Trophoblast cell (in vitro differentiated cells and primary cell): ENCODE results near the gene FBXO8.

Experiments
- DNase-seq, 2 donors: peaks; one replicate each; pipeline ENCODE4 v3.0.0-alpha.2; 2016
- H2AFZ ChIP-seq: 2 replicates; pipeline ENCODE4 v1.6.1; 2013; ENCODE audit warnings: low read length, moderate library complexity, mild to moderate bottlenecking; ENCODE audit not compliant: insufficient read depth, poor library complexity
- H2AK5ac ChIP-seq: 2 replicates; pipeline ENCODE4 v1.6.1; 2013; ENCODE audit warnings: mild to moderate bottlenecking, low read length
- H2BK120ac ChIP-seq: 2 replicates; pipeline ENCODE4 v1.6.1; 2013; ENCODE audit warnings: low read length, mild to moderate bottlenecking, moderate library complexity; ENCODE audit not compliant: insufficient read depth, poor library complexity
- H2BK12ac ChIP-seq: 2 replicates; pipeline ENCODE4 v1.6.1; 2013; ENCODE audit warnings: mild to moderate bottlenecking, low read length, moderate library complexity
- H2BK5ac ChIP-seq: 2 replicates; pipeline ENCODE4 v1.6.1; 2013; ENCODE audit warnings: low read length, low read depth, moderate library complexity, mild to moderate bottlenecking; ENCODE audit not compliant: poor library complexity
- H3K14ac ChIP-seq: 2 replicates; pipeline ENCODE4 v1.6.1; 2013; ENCODE audit warnings: mild to moderate bottlenecking, low read length
- H3K18ac ChIP-seq: 2 replicates; pipeline ENCODE4 v1.6.1; 2013; ENCODE audit warnings: mild to moderate bottlenecking, low read length
- H3K23ac ChIP-seq: 2 replicates; pipeline ENCODE4 v1.6.1; 2013; ENCODE audit warnings: low read length
- H3K27ac ChIP-seq: 2 replicates; pipeline ENCODE4 v1.5.1; 2013; ENCODE audit warnings: low read depth, mild to moderate bottlenecking, inconsistent platforms, low read length, moderate library complexity
- H3K27me3 ChIP-seq: 2 replicates; pipeline ENCODE4 v1.6.1; 2013; ENCODE audit warnings: inconsistent platforms, mild to moderate bottlenecking, low read length, moderate library complexity; ENCODE audit not compliant: insufficient read depth
- H3K36me3 ChIP-seq, 2 experiments: 1 replicate in 1 of 2; 2 replicates in 1 of 2; pipeline ENCODE4 v1.6.1; 2013; ENCODE audit warnings: low read length in 2 of 2, mild to moderate bottlenecking in 2 of 2, moderate library complexity in 1 of 2; ENCODE audit not compliant: insufficient read depth in 2 of 2, control insufficient read depth in 1 of 2
- H3K4ac ChIP-seq: 2 replicates; pipeline ENCODE4 v1.6.1; 2013; ENCODE audit warnings: low read depth, mild to moderate bottlenecking, low read length, moderate library complexity
- H3K4me1 ChIP-seq, 2 experiments: 1 replicate in 1 of 2; 2 replicates in 1 of 2; pipeline ENCODE4 v1.6.1; 2013; ENCODE audit warnings: low read length in 2 of 2, mild to moderate bottlenecking in 2 of 2, moderate library complexity in 1 of 2; ENCODE audit not compliant: insufficient read depth in 2 of 2, control insufficient read depth in 1 of 2
- H3K4me2 ChIP-seq: 2 replicates; pipeline ENCODE4 v1.6.1; 2013; ENCODE audit warnings: inconsistent platforms, mild to moderate bottlenecking, low read length, moderate library complexity
- H3K4me3 ChIP-seq: 2 replicates; pipeline ENCODE4 v1.5.1; 2013; ENCODE audit warnings: mild to moderate bottlenecking, low read depth, low read length, inconsistent platforms
- H3K79me1 ChIP-seq: one replicate; pipeline ENCODE4 v1.6.1; 2013; ENCODE audit warnings: low read length
- H3K79me2 ChIP-seq: 2 replicates; pipeline ENCODE4 v1.6.1; 2013; ENCODE audit warnings: low read length, mild to moderate bottlenecking; ENCODE audit not compliant: control insufficient read depth, insufficient read depth, poor library complexity
- H3K9ac ChIP-seq: 2 replicates; pipeline ENCODE4 v1.6.1; 2013; ENCODE audit warnings: mild to moderate bottlenecking, low read length
- H3K9me3 ChIP-seq: 2 replicates; pipeline ENCODE4 v1.6.1; 2013; ENCODE audit warnings: low read depth, mild to moderate bottlenecking, control low read depth, inconsistent platforms, low read length; ENCODE audit not compliant: insufficient read depth
- H4K12ac ChIP-seq: 2 replicates; pipeline ENCODE4 v1.6.1; 2013; ENCODE audit warnings: low read depth, mild to moderate bottlenecking, low read length, moderate library complexity
- H4K8ac ChIP-seq: 2 replicates; pipeline ENCODE4 v1.6.1; 2013; ENCODE audit warnings: low read depth, mild to moderate bottlenecking, low read length, moderate library complexity
- H4K91ac ChIP-seq: one replicate; pipeline ENCODE4 v1.6.1; 2013; ENCODE audit warnings: low read depth, mild to moderate bottlenecking, low read length, moderate library complexity
- WGBS: extraction: QIAGEN DNeasy Blood & Tissue Kit; methylation state at CpG from one replicate; pipeline ENCODE4 v1.1.7; 2013; ENCODE audit warnings: missing lambda C conversion rate; ENCODE audit not compliant: insufficient read length, insufficient coverage; ENCODE audit errors: extremely low coverage; 5-methylcytosine and 5-hydroxymethylcytosine counted together

Gene FBXO8

GRCh38 chr4:174320494-174321199, 37.2 kb upstream of the FBXO8 start:
- H3K4ac ChIP-seq = no peak overlapping the region
- H2AK5ac ChIP-seq = no peak overlapping the region
- no peaks in the 10 kb centered on the region for H3K79me2 ChIP-seq
- H2BK12ac ChIP-seq = no peak overlapping the region
- H3K18ac ChIP-seq = no peak overlapping the region
- no peak overlapping the region for H3K27ac ChIP-seq
- no peak overlapping the region for H3K14ac ChIP-seq
- H3K23ac ChIP-seq = no peak overlapping the region
- H4K8ac ChIP-seq = no peak overlapping the region
- H2AFZ ChIP-seq = no peak overlapping the region
- no peak for DNase-seq
- H3K4me1 ChIP-seq = no peaks in the 10 kb centered on the region
- no peak overlapping the region for H2BK120ac ChIP-seq
- H3K9ac ChIP-seq = no peak overlapping the region
- no peak overlapping the region for H3K4me2 ChIP-seq
- H3K4me3 ChIP-seq = no peak overlapping the region
- no peaks in the 10 kb centered on the region for H3K27me3 ChIP-seq
- WGBS = no CpG with 5 or more reads among the region's 5 CpGs
- H3K79me1 ChIP-seq = no peaks in the 10 kb centered on the region
- H3K9me3 ChIP-seq = no peaks in the 10 kb centered on the region
- H4K12ac ChIP-seq = no peak overlapping the region
- no peak overlapping the region for H2BK5ac ChIP-seq
- no peak overlapping the region for H4K91ac ChIP-seq
- H3K36me3 ChIP-seq = peaks cover 0 to 3% of the 10 kb centered on the region in 2 experiments

GRCh38 chr4:174318829-174319764, 35.6 kb upstream of the FBXO8 start:
- H2AFZ ChIP-seq = no peak overlapping the region
- H2BK5ac ChIP-seq = no peak overlapping the region
- H3K27me3 ChIP-seq = no peaks in the 10 kb centered on the region
- H2BK120ac ChIP-seq = no peak overlapping the region
- peak overlapping the region; percentile 27 for H3K4ac ChIP-seq
- no peaks in the 10 kb centered on the region for H3K4me1 ChIP-seq
- no peak overlapping the region for H2BK12ac ChIP-seq
- no peak overlapping the region for H3K14ac ChIP-seq
- peaks cover 0 to 3% of the 10 kb centered on the region in 2 experiments for H3K36me3 ChIP-seq
- DNase-seq = peak; percentile 3 to 53
- no peaks in the 10 kb centered on the region for H3K79me2 ChIP-seq
- no peak overlapping the region for H4K8ac ChIP-seq
- WGBS = no CpG with 5 or more reads among the region's 8 CpGs
- H3K4me2 ChIP-seq = no peak overlapping the region
- H4K91ac ChIP-seq = no peak overlapping the region
- no peak overlapping the region for H3K18ac ChIP-seq
- no peak overlapping the region for H3K23ac ChIP-seq
- no peak overlapping the region for H3K4me3 ChIP-seq
- H3K27ac ChIP-seq = no peak overlapping the region
- no peak overlapping the region for H3K9ac ChIP-seq
- no peak overlapping the region for H4K12ac ChIP-seq
- no peaks in the 10 kb centered on the region for H3K9me3 ChIP-seq
- H3K79me1 ChIP-seq = no peaks in the 10 kb centered on the region
- H2AK5ac ChIP-seq = no peak overlapping the region

GRCh38 chr4:174317531-174317930, 34.1 kb upstream of the FBXO8 start:
- no peaks in the 10 kb centered on the region for H3K27me3 ChIP-seq
- H3K9me3 ChIP-seq = no peaks in the 10 kb centered on the region
- peaks cover 0 to 3% of the 10 kb centered on the region in 2 experiments for H3K36me3 ChIP-seq
- DNase-seq = no peak
- no peak overlapping the region for H2AK5ac ChIP-seq
- no peak overlapping the region for H3K27ac ChIP-seq
- H3K79me1 ChIP-seq = no peaks in the 10 kb centered on the region
- no peak overlapping the region for H4K8ac ChIP-seq
- H3K4me2 ChIP-seq = no peak overlapping the region
- no peak overlapping the region for H3K4me3 ChIP-seq
- no peak overlapping the region for H2BK120ac ChIP-seq
- H4K12ac ChIP-seq = no peak overlapping the region
- H2BK12ac ChIP-seq = no peak overlapping the region
- no peak overlapping the region for H2AFZ ChIP-seq
- H2BK5ac ChIP-seq = no peak overlapping the region
- no peaks in the 10 kb centered on the region for H3K79me2 ChIP-seq
- H3K14ac ChIP-seq = no peak overlapping the region
- H3K9ac ChIP-seq = no peak overlapping the region
- no peaks in the 10 kb centered on the region for H3K4me1 ChIP-seq
- H3K23ac ChIP-seq = no peak overlapping the region
- H3K18ac ChIP-seq = no peak overlapping the region
- no peak overlapping the region for H3K4ac ChIP-seq
- no peak overlapping the region for H4K91ac ChIP-seq

- WGBS = no CpG with 5 or more reads among the region's 2 CpGs
- no peak overlapping the region for H3K27ac ChIP-seq
- no peak overlapping the region for H3K4me2 ChIP-seq
- DNase-seq = no peak
- no peaks in the 10 kb centered on the region for H3K79me1 ChIP-seq
- no peak overlapping the region for H4K8ac ChIP-seq
- H2AFZ ChIP-seq = no peak overlapping the region
- no peaks in the 10 kb centered on the region for H3K9me3 ChIP-seq
- H3K18ac ChIP-seq = no peak overlapping the region
- no peak overlapping the region for H2BK120ac ChIP-seq
- H3K14ac ChIP-seq = no peak overlapping the region
- peaks cover 2 to 3% of the 10 kb centered on the region in 2 experiments for H3K36me3 ChIP-seq
- H3K4me3 ChIP-seq = no peak overlapping the region
- no peak overlapping the region for H3K9ac ChIP-seq
- no peak overlapping the region for H2AK5ac ChIP-seq
- no peak overlapping the region for H4K91ac ChIP-seq
- H2BK5ac ChIP-seq = no peak overlapping the region
- no peak overlapping the region for H3K23ac ChIP-seq
- H3K4ac ChIP-seq = no peak overlapping the region
- H3K27me3 ChIP-seq = no peaks in the 10 kb centered on the region
- H2BK12ac ChIP-seq = no peak overlapping the region
- H3K4me1 ChIP-seq = no peaks in the 10 kb centered on the region
- no peaks in the 10 kb centered on the region for H3K79me2 ChIP-seq
- H4K12ac ChIP-seq = no peak overlapping the region
Observed at GRCh38 chr4:174316954-174317353, 33.5 kb upstream of the FBXO8 start.
